SHP77 treated with DMSO at 0.1 percent for 48 hours (cell line): ENCODE measurements around the gene IQCK.
A peak's percentile ranks its signal among the peaks of the same experiment; 100 is the strongest.

Experiments used
- DNase-seq: peaks from one replicate; lab custom pipeline; 2025; lab: John Stamatoyannopoulos, UW

Gene IQCK

DNA sequence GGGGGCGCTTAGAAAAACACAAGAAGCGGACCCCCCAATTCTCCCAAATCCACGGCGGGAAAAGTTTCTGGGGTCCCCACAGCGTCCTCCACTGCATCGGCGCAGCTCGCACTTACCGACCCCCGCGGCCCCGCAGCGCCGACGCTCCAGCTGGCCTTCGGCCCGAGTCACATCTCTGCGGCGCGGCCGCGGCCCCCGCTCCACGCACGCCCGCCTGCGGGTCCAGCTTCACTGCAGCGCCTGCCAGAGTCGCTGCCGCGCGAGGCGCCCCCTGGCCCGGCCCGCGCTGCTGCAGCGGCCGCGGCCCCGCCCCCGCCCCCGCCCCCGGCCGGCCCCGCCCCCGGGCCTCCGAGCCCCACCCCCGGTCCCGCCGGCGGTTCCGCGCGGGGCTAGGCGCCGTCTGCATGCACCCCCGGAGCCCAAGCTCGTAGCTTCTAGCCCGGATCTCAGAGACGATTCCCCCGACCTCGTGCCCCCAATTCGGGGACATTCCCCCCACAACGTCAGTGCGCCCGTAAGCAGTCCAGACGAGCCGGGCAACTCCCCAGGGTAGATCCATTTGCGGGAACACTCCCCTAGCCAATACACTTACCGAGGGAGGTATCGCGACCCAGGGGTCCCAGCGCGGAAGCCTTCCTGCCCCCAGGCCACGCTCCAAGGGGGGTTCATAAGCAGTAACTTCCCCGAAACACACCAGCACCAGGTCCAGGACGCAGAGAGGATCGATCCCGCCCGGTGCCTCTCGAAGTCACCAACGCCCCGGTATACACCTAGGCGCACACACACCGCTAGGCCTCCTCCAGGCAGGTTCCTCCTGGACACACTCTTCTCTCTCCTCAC lies 166.8 kb downstream of the IQCK start, which contains the start of gene GPRC5B:
TSS of gene GPRC5B (minus strand) at position 238 of the 840 bp plus-strand sequence. CDS start 12,003 bp downstream, outside the sequence.
- DNase-seq: no peak

DNA sequence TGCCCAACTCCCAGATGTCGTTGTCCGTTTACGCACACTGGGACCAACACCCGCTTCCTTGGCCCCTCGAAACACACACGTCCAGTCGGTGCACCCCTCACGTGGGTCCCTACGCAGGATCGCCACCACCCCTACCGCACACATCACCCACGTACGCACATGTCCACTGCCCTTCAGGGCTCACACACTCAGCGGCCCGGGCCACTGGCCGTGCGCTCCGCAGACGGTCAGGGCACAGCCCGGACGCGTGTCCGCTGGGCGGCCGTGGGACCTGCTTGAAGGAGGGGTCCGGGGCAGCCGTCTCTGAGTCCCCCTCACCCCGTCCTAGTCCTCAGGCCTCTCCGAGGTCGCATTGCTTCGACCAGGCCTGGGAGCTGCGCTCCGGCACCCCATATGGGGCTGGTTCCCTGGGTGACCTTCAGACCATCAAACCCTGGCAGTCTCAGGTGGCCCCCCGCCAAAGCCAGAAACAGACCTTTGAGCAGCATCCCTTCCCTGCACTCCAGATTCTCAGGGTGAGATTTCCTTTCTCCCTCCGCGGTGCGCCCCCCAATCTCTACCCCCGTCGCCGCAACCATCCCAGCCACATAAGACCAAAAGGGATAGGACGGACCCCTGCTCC lies 167.5 kb downstream of the IQCK start:
- no peak for DNase-seq

DNA sequence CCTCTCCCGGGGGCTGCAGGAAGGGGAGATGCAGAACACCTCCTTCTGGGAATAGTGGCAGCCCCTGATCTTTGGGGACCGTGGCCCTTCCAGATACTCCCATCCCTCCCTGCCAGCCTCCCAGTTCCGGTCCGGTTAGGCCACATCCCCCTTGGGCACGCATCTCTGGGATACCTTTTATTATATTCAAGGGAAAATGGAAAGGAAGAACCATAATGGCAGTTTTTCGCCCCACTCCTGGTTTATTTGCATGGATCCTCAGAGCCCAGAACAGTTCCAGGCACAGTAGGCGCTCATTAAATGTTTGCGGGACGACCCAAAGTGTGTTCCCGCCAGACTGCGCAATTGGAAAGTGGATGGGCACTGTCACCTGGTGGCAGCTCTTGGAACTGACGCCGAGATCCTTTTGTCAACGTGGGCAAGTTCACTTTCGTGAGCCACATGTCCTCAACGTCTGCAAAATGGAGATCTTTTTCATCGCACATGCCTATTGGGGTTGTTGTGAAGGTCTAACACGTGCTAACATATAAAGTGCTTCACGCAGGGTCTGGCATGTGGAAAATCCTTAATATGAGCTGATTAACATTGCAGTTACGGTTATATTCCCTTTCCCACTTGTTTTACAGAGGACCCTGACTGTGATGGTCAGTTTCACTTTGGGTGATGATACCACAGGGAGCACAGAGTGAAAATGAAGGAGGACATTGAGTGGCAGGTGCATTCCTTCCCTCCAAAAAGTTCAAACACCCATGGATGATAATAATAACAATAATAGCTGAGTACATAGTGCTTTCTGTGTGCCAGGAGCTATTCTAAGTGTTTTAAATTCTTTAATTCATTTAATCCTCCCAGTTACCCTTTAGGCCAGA lies 168.2 kb downstream of the IQCK start:
- peak; percentile 18 for DNase-seq

DNA sequence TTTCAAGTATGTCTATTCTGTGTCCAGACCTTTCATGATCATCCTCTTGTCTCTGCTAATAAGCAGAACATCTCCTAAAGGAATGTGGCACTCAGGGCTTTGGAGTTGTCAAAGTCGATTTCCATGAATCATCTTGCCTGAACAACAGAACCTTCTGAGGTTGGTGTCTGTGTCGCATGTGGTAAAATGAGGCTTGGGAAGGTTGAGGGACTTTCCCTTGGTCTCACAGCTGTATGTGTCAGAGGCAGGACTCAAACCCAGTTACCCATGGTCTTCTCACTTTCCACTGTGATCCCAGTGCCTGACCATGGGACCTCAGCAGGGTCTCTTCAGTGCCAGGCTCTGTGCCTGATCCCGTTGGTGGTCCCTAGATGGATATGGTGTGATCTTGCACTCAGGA lies 170.8 kb downstream of the IQCK start:
- DNase-seq: no peak

DNA sequence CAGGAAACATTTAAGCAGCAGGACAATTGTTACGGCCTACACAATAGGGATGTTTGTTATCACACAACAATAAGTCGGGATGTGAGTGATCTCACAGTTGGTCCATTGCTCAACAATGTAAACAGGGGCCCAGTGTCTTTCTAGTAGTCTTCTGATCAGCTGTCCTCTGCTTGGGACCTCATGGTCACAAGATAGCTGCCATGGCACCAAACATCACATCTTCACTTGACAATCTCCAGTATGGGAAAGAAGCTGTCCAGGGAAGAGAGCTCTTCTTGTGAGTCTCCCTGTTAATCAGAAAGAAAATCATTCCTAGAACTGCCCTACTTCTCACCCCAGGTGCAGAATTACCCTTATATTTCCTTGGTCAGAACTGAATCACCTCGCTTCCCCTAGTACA lies 172.8 kb downstream of the IQCK start:
- DNase-seq: no peak

DNA sequence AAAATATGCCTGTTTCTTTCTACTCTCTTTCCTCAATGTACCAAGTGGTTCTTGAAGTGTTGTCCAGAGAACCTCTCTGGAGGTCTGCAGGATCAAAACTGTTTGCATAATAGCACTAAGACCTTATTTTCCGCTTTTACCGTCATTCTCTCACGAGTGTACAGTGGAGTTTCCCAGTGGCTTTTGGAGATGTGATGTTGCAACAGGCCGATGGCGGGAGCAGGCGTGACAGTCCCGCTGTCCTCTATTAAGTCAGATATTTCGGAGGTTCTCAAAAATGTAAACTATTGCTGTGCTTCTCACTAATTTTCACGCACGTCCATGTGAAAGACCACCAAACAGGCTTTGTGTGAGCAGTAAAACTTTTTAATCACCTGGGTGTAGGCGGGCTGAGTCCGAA lies 174.8 kb downstream of the IQCK start:
- DNase-seq: no peak

DNA sequence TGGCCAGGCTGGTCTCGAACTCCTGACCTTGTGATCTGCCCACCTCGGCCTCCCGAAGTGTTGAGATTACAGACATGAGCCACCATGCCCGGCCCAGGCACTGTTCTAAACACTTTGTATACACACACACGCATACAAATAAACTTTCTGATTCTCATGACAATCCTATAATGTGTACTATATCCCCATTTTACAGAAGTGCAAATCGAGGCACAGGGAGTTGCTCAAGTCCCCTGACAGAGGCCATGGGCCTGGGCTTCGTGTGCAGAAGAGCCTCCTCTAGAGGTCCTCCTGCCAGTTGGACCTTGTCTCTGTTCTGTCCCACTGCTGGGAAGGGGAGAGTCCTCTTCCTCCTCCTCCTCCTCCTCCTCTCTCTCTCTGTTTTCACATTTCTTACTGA lies 176.5 kb downstream of the IQCK start:
- no peak for DNase-seq

DNA sequence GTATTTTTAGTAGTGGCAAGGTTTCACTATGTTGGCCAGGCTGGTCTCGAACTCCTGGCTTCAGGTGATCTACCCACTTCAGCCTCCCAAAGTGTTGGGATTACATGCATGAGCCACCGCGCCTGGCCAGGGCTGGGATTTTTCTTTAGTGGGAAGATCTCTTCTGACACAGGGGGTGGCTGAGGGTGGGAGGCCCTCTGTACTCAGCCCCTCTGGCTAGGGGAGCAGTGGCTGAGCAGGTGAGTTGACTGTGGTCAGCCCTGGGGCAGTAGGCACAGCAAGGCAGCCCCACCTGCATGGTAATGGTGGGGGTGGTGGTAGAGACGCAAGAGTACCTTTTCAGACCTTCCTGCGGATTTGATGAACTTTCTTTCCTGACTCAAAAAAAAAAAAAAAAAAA lies 178.9 kb downstream of the IQCK start:
- DNase-seq: no peak

DNA sequence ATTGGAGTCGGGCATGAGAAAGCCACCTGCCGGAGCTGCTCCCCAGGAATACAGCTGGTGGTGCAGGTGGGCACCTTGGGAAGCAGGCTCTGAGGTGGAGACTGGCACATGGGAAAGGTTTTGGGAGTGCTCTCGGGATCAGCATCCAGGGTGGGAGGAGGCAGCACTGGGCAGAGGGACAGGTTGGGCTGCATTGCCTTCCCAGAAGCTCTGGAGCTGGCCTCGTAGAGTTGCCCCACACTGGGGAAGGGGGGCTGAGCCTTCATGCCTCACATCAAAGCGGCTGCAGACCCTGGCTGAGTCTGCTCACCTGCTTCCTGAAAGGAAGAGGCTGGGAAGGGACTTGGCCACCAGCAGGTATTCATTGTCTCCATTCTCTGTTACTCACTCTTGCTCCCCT lies 180.1 kb downstream of the IQCK start:
- DNase-seq: no peak

DNA sequence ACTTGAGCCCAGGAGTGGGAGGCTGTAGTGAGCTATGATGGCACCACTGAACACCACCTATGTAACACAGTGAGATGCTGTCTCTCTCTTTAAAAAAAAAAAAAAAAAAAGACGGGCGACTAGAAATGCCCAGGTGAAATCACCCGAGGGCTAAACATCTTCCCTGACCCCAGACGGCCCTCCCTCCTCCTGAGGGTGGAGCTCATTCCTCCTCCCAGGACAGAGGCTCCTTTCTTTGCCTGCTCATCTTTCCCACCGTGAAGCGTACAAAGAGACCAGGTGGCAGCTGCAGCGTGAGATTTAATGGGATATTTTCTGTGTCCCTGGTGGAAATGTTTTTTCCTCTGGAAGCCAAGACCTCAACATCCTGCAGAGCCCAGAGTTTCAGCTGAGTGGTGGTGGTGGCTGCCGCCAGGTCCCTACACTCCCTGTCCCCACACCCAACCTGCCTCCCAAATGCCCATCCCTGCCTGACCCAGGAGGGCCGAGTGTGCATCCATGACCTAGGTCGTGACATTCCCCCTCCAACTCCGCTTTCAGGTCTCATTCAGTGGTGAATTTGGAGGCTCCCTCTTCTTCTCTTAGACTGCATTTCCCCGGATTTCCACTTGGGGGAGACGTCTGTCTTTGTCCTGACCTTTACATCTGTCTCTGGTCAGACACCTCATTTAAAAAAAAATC lies 181.0 kb downstream of the IQCK start:
- DNase-seq: peak; percentile 10

DNA sequence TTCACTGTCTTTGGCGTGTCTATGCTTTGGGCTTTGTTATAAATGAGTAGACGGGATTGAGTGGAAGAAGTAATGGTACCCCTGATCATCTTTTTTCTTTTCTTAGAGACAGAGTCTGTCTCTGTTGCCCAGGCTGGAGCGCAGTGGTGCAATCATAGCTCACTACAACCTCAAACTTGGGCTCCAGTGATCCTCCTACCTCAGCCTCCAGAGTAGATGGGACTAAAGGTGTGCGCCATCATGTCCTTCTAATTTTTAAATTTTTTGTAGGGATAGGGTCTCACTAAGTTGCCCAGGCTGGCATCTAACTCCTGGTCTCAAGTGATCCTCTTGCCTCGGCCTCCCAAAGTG lies 181.5 kb downstream of the IQCK start:
- DNase-seq: no peak

DNA sequence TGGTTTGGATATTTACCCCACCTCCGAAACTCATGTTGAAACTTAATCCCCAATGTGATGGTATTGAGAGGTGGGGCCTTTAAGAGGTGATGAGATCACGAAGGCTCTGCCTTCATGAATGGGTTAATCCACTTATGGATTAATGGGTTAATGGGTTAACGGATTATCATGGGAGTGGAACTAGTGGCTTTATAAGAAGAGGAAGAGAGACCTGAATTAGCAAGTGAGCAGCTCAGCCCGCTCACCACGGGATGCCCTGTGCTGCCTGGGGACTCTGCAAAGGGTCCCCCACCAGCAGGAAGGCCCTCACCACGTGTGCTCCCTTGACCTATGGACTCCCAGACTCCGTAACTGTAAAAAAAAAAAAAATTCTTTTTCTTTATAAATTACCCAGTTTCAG lies 183.1 kb downstream of the IQCK start:
- DNase-seq: no peak

DNA sequence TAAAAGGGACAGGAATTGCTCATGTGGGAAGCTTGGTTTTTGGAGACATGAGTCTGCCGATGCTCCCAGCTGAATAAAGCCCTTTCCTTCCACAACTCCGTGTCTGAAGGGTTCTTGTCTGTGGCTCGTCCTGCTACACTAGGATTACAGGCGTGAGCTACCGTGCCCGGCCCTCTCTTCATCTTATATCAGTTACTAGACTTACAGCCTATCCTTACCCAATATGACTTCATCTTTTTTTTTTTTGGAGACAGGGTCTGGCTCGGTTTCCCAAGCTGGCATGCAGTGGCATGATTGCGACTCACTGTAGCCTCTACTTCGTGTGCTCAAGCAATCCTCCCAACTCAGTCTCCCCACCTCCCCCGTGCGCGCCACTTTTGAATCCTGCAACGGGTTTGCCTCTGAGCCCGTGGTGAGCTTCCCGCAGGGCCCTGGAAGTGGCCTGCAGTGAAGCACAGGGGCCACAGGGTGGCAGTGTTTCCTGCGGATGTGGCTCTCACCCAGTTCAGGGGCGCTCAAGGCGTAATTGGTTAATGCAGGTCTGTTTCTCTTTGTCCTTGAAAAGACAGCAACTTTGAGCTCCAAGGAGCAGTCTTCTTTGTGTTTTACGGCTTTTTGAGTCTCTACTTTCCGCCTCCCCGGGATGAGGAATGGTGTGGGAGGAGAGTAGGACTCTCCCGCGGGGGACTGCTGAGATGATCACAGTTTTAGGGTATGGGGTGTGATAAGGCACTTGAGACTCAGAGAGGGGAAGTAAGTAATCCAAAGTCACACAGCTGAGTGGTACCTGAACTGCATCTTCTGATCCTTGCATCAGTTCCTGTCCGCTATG lies 189.3 kb downstream of the IQCK start:
- peak; percentile 2 for DNase-seq
